ENCODE measurements around the gene LIPC.

LIPC gene

GRCh38 chr15:58517682-58518525, 86.1 kb downstream of the LIPC start:
- no peak for DNase-seq (ENCODE audit: low read depth)

GRCh38 chr15:58518626-58519025, 86.8 kb downstream of the LIPC start:
- no peak for DNase-seq (ENCODE audit: low read depth)

- DNase-seq (ENCODE audit: low read depth): no peak
These were observed 87.7 kb downstream of the LIPC start for GRCh38 chr15:58519516-58519915.

- DNase-seq (ENCODE audit: low read depth): no peak
These were observed 88.7 kb downstream of the LIPC start for GRCh38 chr15:58520464-58520863.

- DNase-seq (ENCODE audit: low read depth): no peak
These were observed 89.1 kb downstream of the LIPC start for GRCh38 chr15:58520936-58521292.

GRCh38 chr15:58521293-58521991, 89.7 kb downstream of the LIPC start:
- DNase-seq (ENCODE audit: low read depth): no peak

GRCh38 chr15:58522391-58522790, 90.6 kb downstream of the LIPC start:
- no peak for DNase-seq (ENCODE audit: low read depth)

GRCh38 chr15:58522865-58523264, 91.1 kb downstream of the LIPC start:
- DNase-seq (ENCODE audit: low read depth): no peak

- no peak for DNase-seq (ENCODE audit: low read depth)
These were observed 91.8 kb downstream of the LIPC start for GRCh38 chr15:58523634-58524033.

GRCh38 chr15:58524247-58524646, 92.5 kb downstream of the LIPC start:
- no peak for DNase-seq (ENCODE audit: low read depth)

GRCh38 chr15:58525991-58526421, 94.2 kb downstream of the LIPC start:
- no peak for DNase-seq (ENCODE audit: low read depth)

GRCh38 chr15:58526647-58527192, 94.9 kb downstream of the LIPC start:
- DNase-seq (ENCODE audit: low read depth): no peak

GRCh38 chr15:58527573-58528187, 95.9 kb downstream of the LIPC start:
- no peak for DNase-seq (ENCODE audit: low read depth)

- DNase-seq (ENCODE audit: low read depth): no peak
These were observed 96.5 kb downstream of the LIPC start for GRCh38 chr15:58528188-58528870.

GRCh38 chr15:58529041-58529440, 97.2 kb downstream of the LIPC start:
- DNase-seq (ENCODE audit: low read depth): no peak

GRCh38 chr15:58530056-58530590, 98.3 kb downstream of the LIPC start:
- no peak for DNase-seq (ENCODE audit: low read depth)

- no peak for DNase-seq (ENCODE audit: low read depth)
These were observed 100.3 kb downstream of the LIPC start for GRCh38 chr15:58532126-58532525.

GRCh38 chr15:58534556-58534955, 102.8 kb downstream of the LIPC start:
- DNase-seq (ENCODE audit: low read depth): no peak

GRCh38 chr15:58535337-58535736, 103.5 kb downstream of the LIPC start:
- DNase-seq (ENCODE audit: low read depth): no peak

GRCh38 chr15:58535894-58536293, 104.1 kb downstream of the LIPC start:
- no peak for DNase-seq (ENCODE audit: low read depth)

- no peak for DNase-seq (ENCODE audit: low read depth)
These were observed 104.6 kb downstream of the LIPC start for GRCh38 chr15:58536414-58536813.

GRCh38 chr15:58537033-58537432, 105.2 kb downstream of the LIPC start:
- DNase-seq (ENCODE audit: low read depth): no peak

Measured in activated T-cell treated with anti-CD3 and anti-CD28 coated beads for 1 hour (primary cell).